Right lobe of liver (tissue), 4 donors: Measurements from ENCODE around the gene SEC11C.

ENCODE experiments used
- POLR2A ChIP-seq: fragments of 450-650 bp; IDR thresholded peaks from one replicate; pipeline ENCODE4 v1.6.1; 2017; ENCODE audit warnings: antibody characterized with exemption, mild to moderate bottlenecking
- TF ChIP-seq, protein P1 (sequence below), 4 donors: fragments of 200-600 bp in 3 of 4; fragments of 450-650 bp in 1 of 4; IDR thresholded peaks; one replicate each; pipeline versions ENCODE4 v1.5.1 to v1.8.0; 2016 to 2022; ENCODE audit warnings: antibody characterized with exemption in 4 of 4, mild to moderate bottlenecking in 2 of 4
- donor health status: DM: no; HTN: no; CAD: no.
- donor health status: DM: no; HTN: no; CAD: no.
- donor health status: DM: no; HTN: yes; CAD: no.

- TF ChIP-seq, protein P1, sequence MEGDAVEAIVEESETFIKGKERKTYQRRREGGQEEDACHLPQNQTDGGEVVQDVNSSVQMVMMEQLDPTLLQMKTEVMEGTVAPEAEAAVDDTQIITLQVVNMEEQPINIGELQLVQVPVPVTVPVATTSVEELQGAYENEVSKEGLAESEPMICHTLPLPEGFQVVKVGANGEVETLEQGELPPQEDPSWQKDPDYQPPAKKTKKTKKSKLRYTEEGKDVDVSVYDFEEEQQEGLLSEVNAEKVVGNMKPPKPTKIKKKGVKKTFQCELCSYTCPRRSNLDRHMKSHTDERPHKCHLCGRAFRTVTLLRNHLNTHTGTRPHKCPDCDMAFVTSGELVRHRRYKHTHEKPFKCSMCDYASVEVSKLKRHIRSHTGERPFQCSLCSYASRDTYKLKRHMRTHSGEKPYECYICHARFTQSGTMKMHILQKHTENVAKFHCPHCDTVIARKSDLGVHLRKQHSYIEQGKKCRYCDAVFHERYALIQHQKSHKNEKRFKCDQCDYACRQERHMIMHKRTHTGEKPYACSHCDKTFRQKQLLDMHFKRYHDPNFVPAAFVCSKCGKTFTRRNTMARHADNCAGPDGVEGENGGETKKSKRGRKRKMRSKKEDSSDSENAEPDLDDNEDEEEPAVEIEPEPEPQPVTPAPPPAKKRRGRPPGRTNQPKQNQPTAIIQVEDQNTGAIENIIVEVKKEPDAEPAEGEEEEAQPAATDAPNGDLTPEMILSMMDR (IDR thresholded peaks at IDR 0.05) = no peak
- no peak for TF ChIP-seq POLR2A
Observed at GRCh38 chr18:59198215-59198614, 58.5 kb downstream of the SEC11C start.
